Osteoblast (primary cell): ENCODE data around the gene SARS2. TPM values are rescaled to one million over a fixed set of nuclear protein-coding genes. Genes with fewer than 3 reads are reported as not detected.

Experiments used
- DNase-seq: peaks from one replicate; pipeline ENCODE4 v3.0.0; 2011; ENCODE audit warnings: low spot score, mixed read lengths; ENCODE audit not compliant: insufficient read length; ENCODE audit errors: missing footprints
- H2AFZ ChIP-seq: 2 replicates; pipeline ENCODE4 v1.6.0; 2011; ENCODE audit warnings: mild to moderate bottlenecking, low read length
- H3K27ac ChIP-seq: 2 replicates; pipeline ENCODE4 v1.5.1; 2011; ENCODE audit warnings: mild to moderate bottlenecking, low read depth, low read length, moderate library complexity
- H3K27me3 ChIP-seq: 2 replicates; pipeline ENCODE4 v1.6.0; 2012; ENCODE audit warnings: mild to moderate bottlenecking, control low read depth, inconsistent platforms, low read length, moderate library complexity; ENCODE audit not compliant: insufficient read depth
- H3K36me3 ChIP-seq: 2 replicates; pipeline ENCODE4 v1.5.1; 2011; ENCODE audit warnings: mild to moderate bottlenecking, low read length, control low read depth, moderate library complexity; ENCODE audit not compliant: insufficient read depth
- H3K4me1 ChIP-seq: 2 replicates; pipeline ENCODE4 v1.5.1; 2011; ENCODE audit warnings: mild to moderate bottlenecking, low read length, control low read depth, moderate library complexity; ENCODE audit not compliant: insufficient read depth
- H3K4me2 ChIP-seq: 2 replicates; pipeline ENCODE4 v1.6.0; 2011; ENCODE audit warnings: mild to moderate bottlenecking, low read length; ENCODE audit not compliant: insufficient read depth
- H3K4me3 ChIP-seq: fragments of 200-600 bp; sonication (generic); 3 replicates; pipeline ENCODE4 v1.5.1; 2012; ENCODE audit warnings: mild to moderate bottlenecking, low read length, inconsistent platforms; ENCODE audit not compliant: insufficient read depth
- H3K79me2 ChIP-seq: 2 replicates; pipeline ENCODE4 v1.6.0; 2012; ENCODE audit warnings: mild to moderate bottlenecking, low read length, control low read depth, inconsistent platforms; ENCODE audit not compliant: insufficient read depth
- H3K9me3 ChIP-seq: 2 replicates; pipeline ENCODE4 v1.5.1; 2011; ENCODE audit warnings: low read depth, low read length, control low read depth
- H4K20me1 ChIP-seq: 2 replicates; pipeline ENCODE4 v1.6.0; 2012; ENCODE audit warnings: mild to moderate bottlenecking, low read length, control low read depth; ENCODE audit not compliant: insufficient read depth
- total RNA-seq: library from RNA; depleted of rRNA; stranded (reverse); fragments of >200 nt; gene quantifications from 2 replicates; pipeline ENCODE4 v1.2.3, GENCODE V29; 2012
- TF ChIP-seq, protein P1 (sequence below): IDR thresholded peaks from 2 replicates; pipeline ENCODE4 v1.5.1; 2011; ENCODE audit warnings: mild to moderate bottlenecking, low read depth, low read length, moderate library complexity; ENCODE audit errors: extremely low read depth

The SARS2 gene
- total RNA-seq, 1 donor = 21.7 TPM

DNA sequence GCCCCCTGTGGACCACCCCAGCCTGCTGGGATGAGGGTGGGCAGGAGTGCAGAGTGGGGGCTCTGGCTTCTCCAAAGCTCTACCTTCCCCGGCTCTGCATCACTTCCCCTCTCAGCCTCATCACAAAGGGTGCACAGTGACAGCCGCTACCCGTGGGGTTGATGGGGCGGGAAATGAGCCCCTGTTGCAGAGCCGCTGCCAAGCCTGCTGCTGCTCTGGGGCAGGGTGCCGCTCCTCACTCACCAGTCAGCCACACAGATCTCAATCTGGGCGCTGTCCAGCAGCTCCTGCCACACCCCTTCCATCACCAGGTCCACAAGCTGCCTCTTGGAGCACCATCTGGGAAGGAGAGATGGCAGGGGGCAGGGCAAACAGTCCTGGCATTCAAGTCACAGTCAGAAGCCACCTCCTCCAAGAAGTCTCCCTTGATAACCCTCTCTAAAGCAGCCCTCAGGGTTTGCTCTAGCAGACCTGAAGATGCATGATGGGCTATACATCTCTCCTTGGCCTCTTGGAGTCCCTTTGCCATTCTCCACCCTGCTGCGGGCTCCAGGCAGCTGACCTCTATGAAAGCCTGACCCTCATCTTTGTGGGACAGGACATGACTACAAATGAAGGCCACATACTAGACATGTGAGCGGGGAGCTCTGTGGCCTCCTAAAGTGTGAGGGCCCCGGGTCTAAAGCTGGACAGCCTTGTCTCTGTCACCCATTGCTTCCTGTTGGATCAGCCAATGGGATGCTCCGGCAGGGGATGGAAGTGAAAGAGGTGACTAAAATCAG lies 15.9 kb upstream of the SARS2 start:
- peaks cover 10% of the 10 kb centered on the region for H3K36me3 ChIP-seq
- TF ChIP-seq, protein P1, sequence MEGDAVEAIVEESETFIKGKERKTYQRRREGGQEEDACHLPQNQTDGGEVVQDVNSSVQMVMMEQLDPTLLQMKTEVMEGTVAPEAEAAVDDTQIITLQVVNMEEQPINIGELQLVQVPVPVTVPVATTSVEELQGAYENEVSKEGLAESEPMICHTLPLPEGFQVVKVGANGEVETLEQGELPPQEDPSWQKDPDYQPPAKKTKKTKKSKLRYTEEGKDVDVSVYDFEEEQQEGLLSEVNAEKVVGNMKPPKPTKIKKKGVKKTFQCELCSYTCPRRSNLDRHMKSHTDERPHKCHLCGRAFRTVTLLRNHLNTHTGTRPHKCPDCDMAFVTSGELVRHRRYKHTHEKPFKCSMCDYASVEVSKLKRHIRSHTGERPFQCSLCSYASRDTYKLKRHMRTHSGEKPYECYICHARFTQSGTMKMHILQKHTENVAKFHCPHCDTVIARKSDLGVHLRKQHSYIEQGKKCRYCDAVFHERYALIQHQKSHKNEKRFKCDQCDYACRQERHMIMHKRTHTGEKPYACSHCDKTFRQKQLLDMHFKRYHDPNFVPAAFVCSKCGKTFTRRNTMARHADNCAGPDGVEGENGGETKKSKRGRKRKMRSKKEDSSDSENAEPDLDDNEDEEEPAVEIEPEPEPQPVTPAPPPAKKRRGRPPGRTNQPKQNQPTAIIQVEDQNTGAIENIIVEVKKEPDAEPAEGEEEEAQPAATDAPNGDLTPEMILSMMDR = no peak
- no peak overlapping the region for H3K27ac ChIP-seq
- H4K20me1 ChIP-seq = peaks cover 3% of the 10 kb centered on the region
- peak; percentile 58 for DNase-seq
- no peak overlapping the region for H3K4me3 ChIP-seq
- no peaks in the 10 kb centered on the region for H3K9me3 ChIP-seq
- H2AFZ ChIP-seq = no peak overlapping the region
- H3K27me3 ChIP-seq = no peaks in the 10 kb centered on the region
- H3K4me1 ChIP-seq = no peaks in the 10 kb centered on the region
- H3K79me2 ChIP-seq = no peaks in the 10 kb centered on the region
- H3K4me2 ChIP-seq = no peak overlapping the region

DNA sequence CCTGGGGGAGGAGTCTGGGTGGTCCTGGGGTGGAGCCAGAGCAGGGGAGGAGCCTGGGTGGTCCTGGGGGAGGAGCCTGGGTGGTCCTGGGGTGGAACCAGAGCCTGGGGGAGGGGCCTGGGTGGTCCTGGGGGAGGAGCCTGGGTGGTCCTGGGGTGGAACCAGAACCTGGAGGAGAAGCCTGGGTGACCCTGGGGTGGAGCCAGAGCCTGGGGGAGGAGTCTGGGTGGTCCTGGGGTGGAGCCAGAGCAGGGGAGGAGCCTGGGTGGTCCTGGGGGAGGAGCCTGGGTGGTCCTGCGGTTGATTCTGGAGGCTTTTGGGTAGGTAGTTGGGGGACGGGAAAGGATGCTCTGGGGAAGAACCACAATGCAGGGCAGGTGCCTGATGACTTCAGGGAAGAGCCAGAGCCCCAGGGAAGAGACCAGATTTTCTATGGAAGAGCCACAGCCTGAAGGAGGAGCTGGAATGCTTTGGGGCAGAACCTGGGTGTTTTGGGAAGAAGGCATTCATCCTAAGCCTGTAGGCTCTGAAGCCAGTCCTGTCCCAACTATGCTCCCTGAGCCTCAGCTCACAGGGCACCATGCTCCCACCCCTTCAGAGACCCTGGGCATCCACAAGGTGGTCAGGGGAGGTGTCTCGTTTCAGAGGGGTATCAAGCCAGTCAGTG lies 15.1 kb upstream of the SARS2 start:
- TF ChIP-seq, protein P1 = no peak
- Histone ChIP-seq H3K79me2 (no peaks in the 10 kb centered on the region), H3K4me2 (no peak overlapping the region), H3K4me3 (no peak overlapping the region), H3K4me1 (no peaks in the 10 kb centered on the region), H3K9me3 (no peaks in the 10 kb centered on the region), H3K27me3 (no peaks in the 10 kb centered on the region), H3K27ac (no peak overlapping the region), H4K20me1 (peaks cover 3% of the 10 kb centered on the region), H2AFZ (no peak overlapping the region), H3K36me3 (peaks cover 10% of the 10 kb centered on the region)
- peak; percentile 66 for DNase-seq

DNA sequence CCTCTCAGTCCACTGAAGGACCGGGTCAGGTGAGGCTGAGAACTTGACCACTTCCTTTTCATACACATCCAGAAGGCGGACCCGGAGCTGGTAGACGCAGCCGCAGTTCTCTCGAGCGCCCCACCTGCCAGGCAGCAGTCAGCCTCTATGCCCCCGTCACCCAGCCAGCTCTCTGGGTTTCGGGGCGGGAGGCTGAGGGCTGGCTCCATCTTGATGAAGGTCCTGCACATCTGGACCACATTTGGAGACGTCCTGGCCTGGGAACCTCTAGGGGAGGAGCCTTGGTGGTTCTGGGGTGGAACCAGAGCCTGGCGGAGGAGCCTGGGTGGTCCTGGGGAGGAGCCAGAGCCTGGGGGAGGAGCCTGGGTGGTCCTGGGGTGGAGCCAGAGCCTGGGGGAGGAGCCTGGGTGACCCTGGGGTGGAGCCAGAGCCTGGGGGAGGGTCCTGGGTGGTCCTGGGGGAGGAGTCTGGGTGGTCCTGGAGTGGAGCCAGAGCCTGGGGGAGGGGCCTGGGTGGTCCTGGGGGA lies 14.5 kb upstream of the SARS2 start:
- Histone ChIP-seq H3K79me2 (no peaks in the 10 kb centered on the region), H2AFZ (no peak overlapping the region), H3K4me3 (no peak overlapping the region), H3K27ac (no peak overlapping the region), H3K27me3 (no peaks in the 10 kb centered on the region), H3K4me2 (no peak overlapping the region), H3K36me3 (peaks cover 10% of the 10 kb centered on the region), H3K9me3 (no peaks in the 10 kb centered on the region), H4K20me1 (no peaks in the 10 kb centered on the region), H3K4me1 (no peaks in the 10 kb centered on the region)
- TF ChIP-seq, protein P1 = no peak
- peak; percentile 38 for DNase-seq
